Coronary artery (tissue), 2 donors: ENCODE data around the gene NDUFB2.
"Not testable (repeated sequence)": the region's sequence is repeated elsewhere in the genome, so short reads cannot be mapped to it uniquely, and the experiment has no call there.

Source experiments
- DNase-seq: peaks from one replicate; pipeline ENCODE4 v3.0.0-alpha.2; 2017; ENCODE audit warnings: low spot score
- H3K27ac ChIP-seq, 2 donors: fragments of 200-600 bp; sonication (generic); one replicate each; pipeline ENCODE4 v1.5.1; 2016 to 2019
- H3K4me3 ChIP-seq: fragments of 200-600 bp; sonication (generic); 2 replicates; pipeline ENCODE4 v1.5.1; 2016; ENCODE audit warnings: mild to moderate bottlenecking, moderate library complexity
- CTCF ChIP-seq: fragments of 200-600 bp; sonication (generic); IDR thresholded peaks from one replicate; pipeline ENCODE4 v1.5.1; 2019; ENCODE audit warnings: antibody characterized with exemption

Gene NDUFB2

GRCh38 chr7:140654661-140655060 is 41.8 kb upstream of the NDUFB2 start:
- Histone ChIP-seq H3K27ac (no peak overlapping the region), H3K4me3 (no peak overlapping the region)
- no peak for TF ChIP-seq CTCF
- no peak for DNase-seq

- DNase-seq = no peak
- Histone ChIP-seq H3K27ac (peak overlapping the region in 1 of 2 donors; percentile 43), H3K4me3 (peak overlapping the region; percentile 65)
- TF ChIP-seq CTCF = no peak
These were observed 40.7 kb upstream of the NDUFB2 start for GRCh38 chr7:140655511-140656408.

- DNase-seq = no peak
- no peak for TF ChIP-seq CTCF
- Histone ChIP-seq H3K4me3 (peak overlapping the region; percentile 65), H3K27ac (peak overlapping the region in 1 of 2 donors; percentile 43)
These were observed 39.7 kb upstream of the NDUFB2 start for GRCh38 chr7:140656548-140657515.

- no peak for DNase-seq
- Histone ChIP-seq H3K4me3 (no peak overlapping the region), H3K27ac (no peak overlapping the region)
- no peak for TF ChIP-seq CTCF
These were observed 38.6 kb upstream of the NDUFB2 start for GRCh38 chr7:140657891-140658290.

GRCh38 chr7:140659856-140660255 is 36.7 kb upstream of the NDUFB2 start:
- DNase-seq = no peak

GRCh38 chr7:140661124-140661523 is 35.4 kb upstream of the NDUFB2 start:
- Histone ChIP-seq H3K27ac (no peak overlapping the region), H3K4me3 (no peak overlapping the region)
- no peak for TF ChIP-seq CTCF
- DNase-seq = no peak

More at GRCh38 chr7:140659856-140660255, 36.7 kb upstream of the NDUFB2 start:
- no peak overlapping the region for H3K27ac ChIP-seq
- no peak for TF ChIP-seq CTCF
- H3K4me3 ChIP-seq = no peak overlapping the region

- DNase-seq, H3K27ac ChIP-seq, H3K4me3 ChIP-seq: not testable (repeated sequence)
These were observed 33.6 kb upstream of the NDUFB2 start for GRCh38 chr7:140662938-140663337.
